Measurements from ENCODE around the gene KRTAP10-4.

DNA sequence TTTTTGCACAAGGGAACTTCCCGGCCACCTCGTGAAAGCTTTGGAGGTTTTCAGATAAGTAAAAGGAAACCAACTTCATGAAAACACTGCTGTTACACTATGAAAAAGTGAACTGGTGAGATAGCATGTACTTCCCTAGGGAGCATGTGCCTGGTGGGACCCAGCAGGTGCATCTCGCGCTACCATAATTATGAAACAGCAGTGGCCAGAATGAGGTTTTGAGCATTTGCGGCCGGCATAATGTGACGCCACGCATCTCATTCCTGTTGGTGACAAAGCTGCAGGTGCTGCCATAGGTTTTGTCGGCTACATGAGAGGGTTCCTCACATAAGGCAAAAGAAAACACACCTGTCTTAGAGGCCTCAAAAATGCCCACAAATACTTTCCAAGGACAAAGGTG is 16.6 kb upstream of the KRTAP10-4 start:
- TF ChIP-seq CTCF (IDR thresholded peaks at IDR 0.05; ENCODE audit: poor library complexity) (no peak), EZH2 (IDR thresholded peaks at IDR 0.05; ENCODE audit: borderline replicate concordance) (no peak), EZH2phosphoT487 (IDR thresholded peaks at IDR 0.05; ENCODE audit: low read depth, severe bottlenecking, unreplicated experiment) (no peak)
